ENCODE data around the gene GALNS. TPM values are rescaled to one million over a fixed set of nuclear protein-coding genes. Genes with fewer than 3 reads are reported as not detected.

Gene GALNS
- total RNA-seq, 3 donors from 2014 or later, result 16.2 to 29.5 (median 17.9) TPM

DNA sequence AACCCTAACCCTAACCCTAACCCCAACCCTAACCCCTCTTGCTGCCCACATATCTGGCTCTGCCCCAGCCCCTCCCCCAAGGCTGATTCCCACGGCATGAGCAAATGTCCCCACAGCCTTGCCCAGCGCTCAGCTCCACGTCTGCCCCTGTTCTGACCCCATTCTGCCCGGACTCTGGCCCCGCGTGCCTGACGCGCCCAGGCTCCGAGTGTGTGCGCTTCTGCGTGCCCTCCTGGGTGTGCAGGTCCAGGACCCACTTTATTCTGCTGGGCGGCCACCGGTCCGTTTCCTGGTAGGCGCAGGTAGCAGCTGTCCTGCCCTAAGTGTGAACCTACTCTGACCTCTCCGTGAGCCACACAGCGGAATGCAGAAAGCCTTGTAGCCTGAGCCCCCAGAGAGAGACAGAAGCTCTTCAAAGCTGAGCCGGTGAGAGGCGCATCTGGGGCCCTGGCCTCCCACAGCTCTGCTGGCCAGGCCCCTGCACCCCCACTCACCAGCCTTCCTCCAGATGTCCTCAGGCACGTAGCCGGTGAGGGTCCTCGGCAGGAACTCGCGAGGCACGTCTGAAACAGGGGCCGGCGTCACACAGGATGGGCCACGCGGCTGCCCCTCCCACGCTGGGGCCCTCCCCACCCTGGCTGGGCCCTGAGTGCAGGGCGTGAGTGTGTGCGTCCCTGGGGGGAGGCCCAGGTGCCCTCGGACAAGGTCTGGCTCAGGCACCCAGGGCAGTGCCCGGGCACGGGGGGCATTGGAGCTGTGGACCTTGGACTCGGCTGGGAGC, 23.7 kb upstream of the GALNS start:
- Histone ChIP-seq H3K4me1 (no peaks in the 10 kb centered on the region), H3K9me3 (no peaks in the 10 kb centered on the region), H3K27me3 (no peaks in the 10 kb centered on the region), H3K27ac (no peak overlapping the region), H3K36me3 (no peaks in the 10 kb centered on the region), H3K4me3 (peak overlapping the region in 2 of 3 donors; percentile 41 to 61)
- DNase-seq (ENCODE audit: low spot score in 2 of 2), result no peak
- intact Hi-C loops (cut with DNase I; ENCODE audit: low total_unique reads), result no loop called here
- TF ChIP-seq, protein P1, sequence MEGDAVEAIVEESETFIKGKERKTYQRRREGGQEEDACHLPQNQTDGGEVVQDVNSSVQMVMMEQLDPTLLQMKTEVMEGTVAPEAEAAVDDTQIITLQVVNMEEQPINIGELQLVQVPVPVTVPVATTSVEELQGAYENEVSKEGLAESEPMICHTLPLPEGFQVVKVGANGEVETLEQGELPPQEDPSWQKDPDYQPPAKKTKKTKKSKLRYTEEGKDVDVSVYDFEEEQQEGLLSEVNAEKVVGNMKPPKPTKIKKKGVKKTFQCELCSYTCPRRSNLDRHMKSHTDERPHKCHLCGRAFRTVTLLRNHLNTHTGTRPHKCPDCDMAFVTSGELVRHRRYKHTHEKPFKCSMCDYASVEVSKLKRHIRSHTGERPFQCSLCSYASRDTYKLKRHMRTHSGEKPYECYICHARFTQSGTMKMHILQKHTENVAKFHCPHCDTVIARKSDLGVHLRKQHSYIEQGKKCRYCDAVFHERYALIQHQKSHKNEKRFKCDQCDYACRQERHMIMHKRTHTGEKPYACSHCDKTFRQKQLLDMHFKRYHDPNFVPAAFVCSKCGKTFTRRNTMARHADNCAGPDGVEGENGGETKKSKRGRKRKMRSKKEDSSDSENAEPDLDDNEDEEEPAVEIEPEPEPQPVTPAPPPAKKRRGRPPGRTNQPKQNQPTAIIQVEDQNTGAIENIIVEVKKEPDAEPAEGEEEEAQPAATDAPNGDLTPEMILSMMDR (IDR thresholded peaks at IDR 0.05), result no peak
- TF ChIP-seq POLR2AphosphoS5 (IDR thresholded peaks at IDR 0.05), result no peak
- TF ChIP-seq POLR2A (IDR thresholded peaks at IDR 0.05), result no peak

DNA sequence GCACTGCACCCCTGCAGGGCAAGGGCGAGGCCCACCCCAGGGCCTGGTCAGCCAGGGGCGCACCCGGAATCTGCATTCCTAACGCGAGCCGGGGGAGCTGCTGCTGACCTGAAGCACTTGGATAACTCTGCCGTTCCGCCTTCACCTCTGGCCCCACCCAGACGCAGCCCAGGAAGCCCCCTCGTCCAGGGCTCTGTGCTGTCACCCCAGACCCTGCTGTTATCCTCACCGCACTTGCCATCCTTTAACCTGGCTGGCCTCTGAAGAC, 23.0 kb upstream of the GALNS start:
- TF ChIP-seq POLR2A (IDR thresholded peaks at IDR 0.05), result no peak
- TF ChIP-seq, protein P1 (IDR thresholded peaks at IDR 0.05), result no peak
- TF ChIP-seq POLR2AphosphoS5 (IDR thresholded peaks at IDR 0.05), result no peak
- no peaks in the 10 kb centered on the region for H3K36me3 ChIP-seq

DNA sequence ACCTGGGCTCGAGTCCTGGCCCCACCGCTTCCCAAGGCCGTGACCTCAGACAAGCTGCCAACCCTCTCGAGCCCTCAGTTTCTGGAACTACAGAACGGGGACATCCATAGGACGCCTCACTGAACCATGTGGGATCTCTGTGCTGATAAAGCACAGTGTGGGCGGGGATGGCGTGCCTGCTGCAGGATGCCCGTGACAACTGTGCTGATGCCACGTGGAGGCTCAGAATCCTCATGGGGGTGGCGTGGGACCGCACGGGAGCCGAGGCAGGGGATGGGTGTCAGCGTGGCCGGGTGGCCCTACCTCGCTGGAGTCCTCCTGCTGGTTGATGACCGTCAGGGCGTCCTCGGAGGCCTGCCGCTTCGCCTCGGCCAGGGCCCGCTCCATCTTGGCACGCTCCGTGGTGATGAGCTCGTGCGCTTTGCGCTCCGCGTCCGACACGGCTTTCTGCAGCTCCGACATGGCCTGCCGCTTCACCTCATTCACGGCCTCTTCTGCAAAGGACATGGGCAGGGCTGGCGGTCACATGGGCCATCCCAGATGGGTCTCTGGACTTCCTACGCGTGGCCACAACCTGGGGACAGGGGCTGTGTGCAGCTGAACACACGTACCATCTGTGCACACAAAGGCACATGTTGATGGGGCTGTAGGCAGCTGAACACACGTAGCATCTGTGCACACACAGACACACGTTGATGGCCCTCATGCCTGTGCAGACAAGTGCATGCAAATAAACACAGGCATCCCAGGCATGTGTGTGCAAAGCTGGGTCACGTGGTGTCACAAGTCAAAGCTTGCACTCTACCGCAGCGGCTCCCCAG, 22.4 kb upstream of the GALNS start:
- no peaks in the 10 kb centered on the region for H3K36me3 ChIP-seq
- no peak overlapping the region for H3K4me3 ChIP-seq
- DNase-seq (ENCODE audit: low spot score in 2 of 2), result no peak
- no peaks in the 10 kb centered on the region for H3K27me3 ChIP-seq
- TF ChIP-seq POLR2A (IDR thresholded peaks at IDR 0.05) (no peak), POLR2AphosphoS5 (IDR thresholded peaks at IDR 0.05) (no peak)
- TF ChIP-seq, protein P1 (IDR thresholded peaks at IDR 0.05), result no peak
- intact Hi-C loops (cut with DNase I; ENCODE audit: low total_unique reads), result no loop called here
- H3K27ac ChIP-seq, result no peak overlapping the region
- no peaks in the 10 kb centered on the region for H3K4me1 ChIP-seq
- no peaks in the 10 kb centered on the region for H3K9me3 ChIP-seq

More for the DNA sequence above, 23.0 kb upstream of the GALNS start:
- H3K4me3 ChIP-seq, result no peak overlapping the region
- no peaks in the 10 kb centered on the region for H3K4me1 ChIP-seq
- no peak overlapping the region for H3K27ac ChIP-seq
- no peaks in the 10 kb centered on the region for H3K27me3 ChIP-seq
- intact Hi-C loops (cut with DNase I; ENCODE audit: low total_unique reads), result no loop called here
- no peak for DNase-seq (ENCODE audit: low spot score in 2 of 2)
- no peaks in the 10 kb centered on the region for H3K9me3 ChIP-seq

DNA sequence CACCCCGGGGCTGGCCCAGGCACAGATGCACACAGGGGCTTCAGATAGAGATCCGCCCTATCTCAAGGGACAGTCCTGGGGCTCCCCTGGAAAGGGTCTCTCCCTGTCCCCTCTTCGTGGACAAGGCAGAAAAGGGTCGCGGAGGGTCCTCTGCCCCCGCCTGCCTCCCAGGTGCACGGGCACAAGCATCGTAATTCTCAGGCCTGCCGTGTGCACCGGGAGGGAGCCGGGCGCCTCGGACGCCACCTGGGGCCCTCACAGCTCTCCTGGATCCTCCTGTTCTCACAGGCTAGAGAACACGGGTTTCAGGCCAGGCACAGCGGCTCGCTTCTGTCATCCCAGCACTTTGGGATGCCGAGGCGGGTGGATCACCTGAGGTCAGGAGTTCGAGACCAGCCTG, 21.6 kb upstream of the GALNS start:
- intact Hi-C loops (cut with DNase I; ENCODE audit: low total_unique reads), result no loop called here
- Histone ChIP-seq H3K4me1 (no peaks in the 10 kb centered on the region), H3K4me3 (no peak overlapping the region), H3K36me3 (no peaks in the 10 kb centered on the region), H3K9me3 (no peaks in the 10 kb centered on the region), H3K27ac (no peak overlapping the region), H3K27me3 (no peaks in the 10 kb centered on the region)
- TF ChIP-seq POLR2A (IDR thresholded peaks at IDR 0.05) (no peak), POLR2AphosphoS5 (IDR thresholded peaks at IDR 0.05) (no peak)
- TF ChIP-seq, protein P1 (IDR thresholded peaks at IDR 0.05), result no peak
- no peak for DNase-seq (ENCODE audit: low spot score in 2 of 2)
